Endothelial cell of umbilical vein (primary cell): Measurements from ENCODE around the gene MRGPRD. TPM values are rescaled to one million over a fixed set of nuclear protein-coding genes. Genes with fewer than 3 reads are reported as not detected.

Experiments used
- BruUV-seq: library from RNA; stranded (reverse); fragments of 400-500 nt; replicated peaks from 2 replicates; lab custom pipeline; 2021; lab: Mats Ljungman, UMichigan
- CTCF ChIA-PET: fragments of 300-600, 350-600 bp; sonication (Branson Sonifier 250); formaldehyde crosslinking; loops from one replicate; lab custom pipeline; 2021; ENCODE audit warnings: antibody characterized with exemption, inconsistent platforms; lab: Charles Lee
- POLR2A ChIA-PET: fragments of 300-600, 350-600 bp; sonication (Branson Sonifier 250); formaldehyde crosslinking; loops from one replicate; lab custom pipeline; 2021; ENCODE audit warnings: antibody characterized with exemption, inconsistent platforms; lab: Charles Lee
- DNase-seq: peaks from one replicate; pipeline ENCODE4 v3.0.0-alpha.2; 2011; ENCODE audit warnings: low read depth, low spot score
- FAIRE-seq: peaks from 2 replicates; lab custom pipeline; 2011; peaks lifted over from hg19 to GRCh38; lab: Jason Lieb, UNC
- H2AFZ ChIP-seq: 2 replicates; pipeline ENCODE4 v1.6.0; 2012; ENCODE audit warnings: low read depth, low read length, control low read depth, inconsistent platforms
- H3K27ac ChIP-seq: 2 replicates; pipeline ENCODE4 v1.5.1; 2011; ENCODE audit warnings: low read depth, mild to moderate bottlenecking, control low read depth, low read length, moderate library complexity; ENCODE audit not compliant: insufficient read depth
- H3K27me3 ChIP-seq, 2 experiments: 2 replicates each; pipeline versions ENCODE4 v1.6.0 to v1.6.1; 2011; ENCODE audit warnings: low read length in 2 of 2, mixed read lengths in 1 of 2; ENCODE audit not compliant: control insufficient read depth in 2 of 2, insufficient read depth in 2 of 2
- H3K36me3 ChIP-seq, 2 experiments: 2 replicates in 1 of 2; 3 replicates in 1 of 2; pipeline ENCODE4 v1.5.1; 2011; ENCODE audit warnings: low read length in 2 of 2, mild to moderate bottlenecking in 1 of 2, moderate library complexity in 1 of 2; ENCODE audit not compliant: control insufficient read depth in 2 of 2, insufficient read depth in 2 of 2; ENCODE audit errors: extremely low read depth in 1 of 2
- H3K4me1 ChIP-seq: 3 replicates; pipeline ENCODE4 v1.5.1; 2011; ENCODE audit warnings: mild to moderate bottlenecking, low read length; ENCODE audit not compliant: control insufficient read depth, insufficient read depth; ENCODE audit errors: extremely low read depth
- H3K4me2 ChIP-seq: 2 replicates; pipeline ENCODE4 v1.6.1; 2011; ENCODE audit warnings: low read length, control low read depth, mixed read lengths; ENCODE audit not compliant: insufficient read depth
- H3K4me3 ChIP-seq, 3 experiments: fragments of 200-600 bp in 1 of 3; sonication (generic), shearing (Covaris generic) in 1 of 3; replicated peaks in 1 of 3; 2 replicates each; pipeline ENCODE4 v1.5.1; 2011 to 2016; ENCODE audit warnings: control low read depth in 3 of 3, low read length in 3 of 3, mild to moderate bottlenecking in 2 of 3, inconsistent platforms in 1 of 3, low read depth in 1 of 3, moderate library complexity in 1 of 3; ENCODE audit not compliant: insufficient read depth in 1 of 3
- H3K79me2 ChIP-seq: 2 replicates; pipeline ENCODE4 v1.6.0; 2012; ENCODE audit warnings: low read length, inconsistent platforms; ENCODE audit not compliant: control insufficient read depth, insufficient read depth
- H3K9ac ChIP-seq: replicated peaks from 2 replicates; pipeline ENCODE3; 2011; ENCODE audit warnings: low read length, control low read depth; ENCODE audit not compliant: insufficient read depth; ENCODE audit errors: extremely low read depth
- H3K9me1 ChIP-seq: replicated peaks from 3 replicates; pipeline ENCODE4 v1.6.0; 2011; ENCODE audit warnings: mild to moderate bottlenecking, low read length; ENCODE audit not compliant: control insufficient read depth, insufficient read depth; ENCODE audit errors: extremely low read depth
- H3K9me3 ChIP-seq: replicated peaks from 2 replicates; pipeline ENCODE4 v1.5.1; 2012; ENCODE audit warnings: low read length, inconsistent platforms; ENCODE audit not compliant: control insufficient read depth, insufficient read depth
- H4K20me1 ChIP-seq: replicated peaks from 2 replicates; pipeline ENCODE3; 2011; ENCODE audit warnings: mild to moderate bottlenecking, low read length; ENCODE audit not compliant: control insufficient read depth, insufficient read depth; ENCODE audit errors: extremely low read depth
- CTCF ChIP-seq, 2 donors: IDR thresholded peaks; 1 replicate in 1 of 2; 2 replicates in 1 of 2; pipeline ENCODE4 v1.5.1; 2011; ENCODE audit warnings: low read length in 2 of 2, mild to moderate bottlenecking in 2 of 2, moderate library complexity in 2 of 2, control low read depth in 1 of 2, inconsistent platforms in 1 of 2, low read depth in 1 of 2; ENCODE audit not compliant: insufficient read depth in 1 of 2; ENCODE audit errors: extremely low read depth in 1 of 2
- JUN ChIP-seq: IDR thresholded peaks from 2 replicates; pipeline ENCODE4 v1.6.1; 2011; ENCODE audit warnings: borderline replicate concordance, low read depth; ENCODE audit not compliant: insufficient read length, insufficient read depth
- MAX ChIP-seq: IDR thresholded peaks from 2 replicates; pipeline ENCODE4 v1.6.1; 2011; ENCODE audit not compliant: insufficient read depth, insufficient read length
- POLR2A ChIP-seq: IDR thresholded peaks from 2 replicates; pipeline ENCODE4 v1.6.1; 2012; ENCODE audit warnings: low read depth, mild to moderate bottlenecking, control low read depth, low read length
- dilution Hi-C: fragments of 300-500 bp; cut with MboI; formaldehyde crosslinking; loops from one replicate; pipeline ENCODE4 v1.15.0; 2019; ENCODE audit warnings: low sequenced_read_pairs; ENCODE audit not compliant: extremely low pct_ligation_motif_present
- intact Hi-C: fragments of 100-400 bp; cut with micrococcal nuclease; formaldehyde crosslinking; loops from one replicate; pipeline ENCODE4 v1.10.0; 2022
- polyA plus RNA-seq, 4 experiments: library from polyadenylated mRNA; depleted of rRNA in 3 of 4; stranded (reverse) in 3 of 4; unstranded in 1 of 4; fragments of >200 nt; gene quantifications; 2 replicates each; pipeline versions ENCODE4 v1.2.1 to v1.2.3, GENCODE V29; 2011 to 2012; ENCODE audit warnings: missing spikeins in 1 of 4
- total RNA-seq: library from RNA; stranded (reverse); gene quantifications from 2 replicates; pipeline ENCODE4 v1.2.3, GENCODE V29; 2021

The MRGPRD gene
- total and polyA plus RNA-seq, 2 donors (not counting 3 experiments of a cell fraction or from before 2014, with no cell fraction given): not detected

GRCh38 chr11:68990995-68991780 is 10.4 kb upstream of the MRGPRD start:
- Histone ChIP-seq H3K79me2 (no peaks in the 10 kb centered on the region), H4K20me1 (no peaks in the 10 kb centered on the region), H3K27ac (no peak overlapping the region), H3K36me3 (no peaks in the 10 kb centered on the region), H3K4me1 (no peaks in the 10 kb centered on the region), H3K27me3 (peaks cover 6 to 18% of the 10 kb centered on the region in 2 experiments), H3K4me3 (no peak overlapping the region), H3K4me2 (no peak overlapping the region), H3K9me1 (no peaks in the 10 kb centered on the region), H2AFZ (no peak overlapping the region), H3K9me3 (no peaks in the 10 kb centered on the region), H3K9ac (no peak overlapping the region)
- dilution Hi-C loops (no loop called here), intact Hi-C loops (no loop called here)
- POLR2A ChIA-PET: no interaction called here
- TF ChIP-seq MAX (no peak), POLR2A (no peak), JUN (no peak)
- CTCF ChIA-PET: no interaction called here
- FAIRE-seq (no peak), DNase-seq (no peak)
- no TSS peak for BruUV-seq

- Histone ChIP-seq H3K79me2 (no peaks in the 10 kb centered on the region), H3K27me3 (peaks cover 6 to 18% of the 10 kb centered on the region in 2 experiments), H3K4me1 (no peaks in the 10 kb centered on the region), H3K27ac (no peak overlapping the region), H3K4me2 (no peak overlapping the region), H3K9ac (no peak overlapping the region), H3K36me3 (no peaks in the 10 kb centered on the region), H4K20me1 (no peaks in the 10 kb centered on the region), H3K9me3 (no peaks in the 10 kb centered on the region), H2AFZ (no peak overlapping the region), H3K9me1 (no peaks in the 10 kb centered on the region), H3K4me3 (no peak overlapping the region)
- POLR2A ChIA-PET: no interaction called here
- no peak for TF ChIP-seq CTCF (IDR thresholded peaks at IDR 0.05; ENCODE audit: extremely low read depth in 1 of 2, insufficient read depth in 1 of 2, low read depth in 1 of 2, low read length in 2 of 2)
- BruUV-seq: no TSS peak
- FAIRE-seq (no peak), DNase-seq (no peak)
- intact Hi-C loops: no loop called here
- CTCF ChIA-PET: no interaction called here
- dilution Hi-C loops: no loop called here
These were observed 9.3 kb upstream of the MRGPRD start for GRCh38 chr11:68989936-68990606.
